ENCODE measurements around the gene ABCA7. TPM values are rescaled to one million over a fixed set of nuclear protein-coding genes. Genes with fewer than 3 reads are reported as not detected.

The ABCA7 gene
- total and polyA plus RNA-seq, 7 experiments from 2014 or later = 6.6 to 323 (median 126) TPM

DNA sequence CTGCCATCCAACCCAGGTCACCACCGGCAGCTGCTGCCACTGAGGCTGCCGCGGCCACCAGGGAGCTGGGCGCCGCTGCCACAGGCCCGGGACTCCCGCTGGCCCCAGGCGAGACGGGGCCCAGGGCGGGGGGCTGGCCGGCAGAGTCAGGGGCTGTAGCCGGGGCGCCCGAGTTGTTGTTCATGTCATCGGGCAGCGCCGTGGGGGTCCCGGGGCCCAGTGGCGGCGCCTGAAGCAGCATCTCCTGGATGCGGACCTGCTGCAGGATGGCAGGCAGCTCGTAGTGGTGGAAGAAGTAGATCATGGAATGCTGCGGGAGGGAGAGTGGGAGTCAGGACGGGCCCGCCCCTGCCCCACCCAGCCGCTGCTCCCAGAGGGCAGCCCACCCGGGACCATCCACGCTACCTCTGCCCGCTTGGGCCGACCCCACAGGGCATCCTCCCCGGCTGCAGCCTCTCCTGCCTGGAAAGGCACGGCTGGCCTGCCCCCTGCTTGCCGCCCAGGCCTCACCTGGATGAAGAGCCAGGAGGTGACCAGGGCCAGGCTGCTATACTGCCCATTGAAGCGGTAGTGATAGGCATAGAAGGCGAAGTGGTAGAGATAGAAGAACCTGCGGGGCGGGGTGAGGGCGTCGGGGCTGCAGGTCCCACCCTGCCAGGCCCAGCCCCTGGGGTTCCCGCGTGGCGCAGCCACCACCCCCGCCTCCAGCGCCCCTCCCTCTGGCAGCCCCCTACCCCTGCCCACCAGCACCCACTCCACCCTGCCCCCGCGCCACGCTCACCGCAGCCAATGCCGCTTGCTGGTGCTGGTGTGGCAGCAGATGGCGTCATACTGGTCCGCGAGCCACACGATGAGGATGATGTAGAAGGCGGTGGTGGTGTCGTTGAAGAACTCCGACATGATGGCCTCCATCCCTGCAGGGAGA lies 29.1 kb upstream of the ABCA7 start:
- Mint-ChIP-seq H3K36me3 (peaks cover 0 to 4% (median 0%) of the 10 kb centered on the region in 5 donors), H3K4me3 (no peak overlapping the region), H3K27ac (no peak overlapping the region), H3K27me3 (no peaks in the 10 kb centered on the region), H3K4me1 (peaks cover 0 to 9% (median 0%) of the 10 kb centered on the region in 7 donors), H3K9me3 (peaks cover 0 to 2% (median 0%) of the 10 kb centered on the region in 11 donors)
- ChIA-PET POLR2A (no interaction called here), CTCF (no interaction called here)
- Histone ChIP-seq H3K4me1 (ENCODE audit: control insufficient read depth in 2 of 2, insufficient read depth in 2 of 2, low read length in 2 of 2) (peaks cover 0 to 3% of the 10 kb centered on the region in 2 donors), H3K27ac (ENCODE audit: low read depth, low read length) (no peak overlapping the region), H3K9me3 (ENCODE audit: control insufficient read depth in 2 of 3, low read length in 3 of 3) (no peaks in the 10 kb centered on the region), H3K36me3 (ENCODE audit: control insufficient read depth in 2 of 3, insufficient read depth in 3 of 3, low read length in 3 of 3) (peaks cover 0 to 63% (median 0%) of the 10 kb centered on the region in 3 experiments), H3K4me3 (ENCODE audit: low read length) (no peak overlapping the region), H3K27me3 (ENCODE audit: control insufficient read depth in 2 of 2, insufficient read depth in 2 of 2, low read length in 2 of 2) (no peaks in the 10 kb centered on the region)
- ATAC-seq (no peak), DNase-seq (no peak)
- intact Hi-C loops (cut with micrococcal nuclease) = no loop called here

DNA sequence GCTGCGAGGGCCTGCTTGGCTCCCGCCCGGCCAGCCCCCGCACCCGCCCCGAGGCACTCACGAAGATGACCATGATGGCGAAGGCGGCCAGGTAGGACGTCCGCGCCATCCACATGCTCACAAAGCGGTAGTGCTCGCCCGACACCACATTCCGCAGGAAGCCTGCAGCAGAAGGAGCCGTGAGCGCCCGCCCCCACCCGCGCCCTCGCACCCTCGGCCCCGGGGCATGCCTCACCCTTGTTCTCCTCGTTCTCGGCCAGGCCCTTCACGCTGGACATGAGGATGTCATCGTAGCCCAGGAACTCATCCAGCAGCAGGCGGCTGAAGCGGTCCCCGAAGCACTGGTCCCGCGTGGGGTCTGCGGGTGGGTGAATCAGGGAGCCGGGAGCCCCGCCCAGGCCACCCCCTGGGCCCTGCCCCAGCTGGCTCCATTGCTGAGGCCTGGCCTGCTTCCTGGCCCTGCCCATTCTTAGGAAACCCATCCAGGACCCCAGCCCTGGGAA lies 28.0 kb upstream of the ABCA7 start:
- ATAC-seq = no peak
- H3K27ac ChIP-seq (ENCODE audit: low read depth, low read length) = no peak overlapping the region
- ChIA-PET POLR2A (no interaction called here), CTCF (no interaction called here)
- H3K4me1 ChIP-seq (ENCODE audit: control insufficient read depth in 2 of 2, insufficient read depth in 2 of 2, low read length in 2 of 2) = peaks cover 3 to 7% of the 10 kb centered on the region in 2 donors
- no peak for DNase-seq
- H3K9me3 ChIP-seq (ENCODE audit: control insufficient read depth in 2 of 3, low read length in 3 of 3) = no peaks in the 10 kb centered on the region
- H3K4me3 ChIP-seq (ENCODE audit: low read length) = no peak overlapping the region
- Mint-ChIP-seq H3K4me1 (peaks cover 0 to 12% (median 6%) of the 10 kb centered on the region in 7 donors), H3K27ac (no peak overlapping the region), H3K27me3 (no peaks in the 10 kb centered on the region), H3K36me3 (peaks cover 0 to 4% (median 0%) of the 10 kb centered on the region in 5 donors), H3K9me3 (peaks cover 0 to 2% (median 0%) of the 10 kb centered on the region in 11 donors), H3K4me3 (no peak overlapping the region)
- H3K36me3 ChIP-seq (ENCODE audit: control insufficient read depth in 2 of 3, insufficient read depth in 3 of 3, low read length in 3 of 3) = peaks cover 0 to 67% (median 0%) of the 10 kb centered on the region in 3 experiments
- no peaks in the 10 kb centered on the region for H3K27me3 ChIP-seq (ENCODE audit: control insufficient read depth in 2 of 2, insufficient read depth in 2 of 2, low read length in 2 of 2)
- intact Hi-C loops (cut with micrococcal nuclease) = no loop called here

DNA sequence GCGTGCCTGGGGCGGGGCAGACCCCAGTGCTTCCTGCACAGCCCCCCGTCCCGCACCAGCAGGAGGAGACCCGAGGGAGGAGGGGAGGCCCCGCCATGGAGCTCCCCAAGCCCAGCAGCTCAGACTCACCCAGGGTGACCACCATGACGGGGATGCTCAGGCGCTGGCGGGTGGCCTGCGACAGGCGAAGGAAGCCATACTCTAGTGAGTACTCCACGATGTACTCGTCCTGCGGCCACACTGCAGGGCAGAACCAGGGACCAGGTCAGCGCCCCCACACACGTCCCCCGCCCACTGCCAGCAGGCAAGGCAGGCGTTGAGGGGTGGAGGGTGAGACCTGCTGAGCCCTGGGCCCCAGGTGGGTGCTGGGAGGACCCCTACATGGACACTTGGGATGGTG lies 27.6 kb upstream of the ABCA7 start:
- CTCF ChIA-PET = interaction anchor here (0.7 kb wide), 1 partner anchor 11 kb away, joined by 3 read pairs; no protein-coding TSS in a partner anchor
- H3K27me3 Mint-ChIP-seq = no peaks in the 10 kb centered on the region
- H3K4me1 Mint-ChIP-seq = peaks cover 0 to 16% (median 11%) of the 10 kb centered on the region in 7 donors
- Histone ChIP-seq H3K36me3 (ENCODE audit: control insufficient read depth in 2 of 3, insufficient read depth in 3 of 3, low read length in 3 of 3) (peaks cover 0 to 67% (median 0%) of the 10 kb centered on the region in 3 experiments), H3K4me1 (ENCODE audit: control insufficient read depth in 2 of 2, insufficient read depth in 2 of 2, low read length in 2 of 2) (peaks cover 7 to 12% of the 10 kb centered on the region in 2 donors), H3K9me3 (ENCODE audit: control insufficient read depth in 2 of 3, low read length in 3 of 3) (no peaks in the 10 kb centered on the region), H3K27ac (ENCODE audit: low read depth, low read length) (no peak overlapping the region), H3K27me3 (ENCODE audit: control insufficient read depth in 2 of 2, insufficient read depth in 2 of 2, low read length in 2 of 2) (no peaks in the 10 kb centered on the region), H3K4me3 (ENCODE audit: low read length) (no peak overlapping the region)
- no peak overlapping the region for H3K27ac Mint-ChIP-seq
- POLR2A ChIA-PET = interaction anchor here (0.9 to 1.7 kb wide), 3 partner anchors 9 to 202 kb away, joined by 3 to 4 read pairs (median 4); partner anchors contain the start of genes ARHGAP45 and RNU6-2
- peaks cover 0 to 3% (median 0%) of the 10 kb centered on the region in 5 donors for H3K36me3 Mint-ChIP-seq
- DNase-seq = no peak
- no peak overlapping the region for H3K4me3 Mint-ChIP-seq
- no peak for ATAC-seq
- intact Hi-C loops (cut with micrococcal nuclease) = no loop called here
- H3K9me3 Mint-ChIP-seq = no peaks in the 10 kb centered on the region

DNA sequence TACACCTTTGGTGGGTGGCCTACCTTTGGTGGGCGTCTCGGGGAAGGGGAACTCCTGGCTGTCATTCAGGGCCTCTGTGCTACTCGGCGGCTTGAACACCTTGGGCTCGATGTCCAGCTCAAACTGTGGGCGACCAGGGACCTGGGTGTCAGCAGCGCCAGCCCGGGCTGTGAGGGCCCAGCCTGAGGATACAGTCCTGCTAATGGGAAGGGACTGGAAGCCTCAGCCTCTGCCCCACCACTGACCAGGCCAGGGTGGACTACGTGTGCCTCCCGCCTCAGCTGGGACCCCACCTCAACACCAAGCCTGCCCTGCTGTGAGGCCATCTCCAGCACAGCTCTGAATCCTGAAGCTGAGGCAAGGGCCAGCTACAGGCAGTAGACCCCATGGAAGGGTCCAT lies 26.7 kb upstream of the ABCA7 start:
- CTCF ChIA-PET = interaction anchor here (1.3 kb wide), 1 partner anchor 150 kb away, joined by 3 read pairs; no protein-coding TSS in a partner anchor
- peaks cover 0 to 67% (median 0%) of the 10 kb centered on the region in 3 experiments for H3K36me3 ChIP-seq (ENCODE audit: control insufficient read depth in 2 of 3, insufficient read depth in 3 of 3, low read length in 3 of 3)
- ATAC-seq (no peak), DNase-seq (no peak)
- Mint-ChIP-seq H3K36me3 (peaks cover 0 to 3% (median 0%) of the 10 kb centered on the region in 5 donors), H3K4me1 (peaks cover 5 to 25% (median 14%) of the 10 kb centered on the region in 7 donors), H3K9me3 (no peaks in the 10 kb centered on the region), H3K27me3 (no peaks in the 10 kb centered on the region), H3K4me3 (no peak overlapping the region), H3K27ac (no peak overlapping the region)
- POLR2A ChIA-PET = interaction anchor here (0.9 to 1.7 kb wide), 3 partner anchors 8 to 201 kb away, joined by 3 to 4 read pairs (median 4); partner anchors contain the start of genes ARHGAP45 and RNU6-2
- H3K27ac ChIP-seq (ENCODE audit: low read depth, low read length) = no peak overlapping the region
- no peak overlapping the region for H3K4me3 ChIP-seq (ENCODE audit: low read length)
- H3K27me3 ChIP-seq (ENCODE audit: control insufficient read depth in 2 of 2, insufficient read depth in 2 of 2, low read length in 2 of 2) = no peaks in the 10 kb centered on the region
- H3K4me1 ChIP-seq (ENCODE audit: control insufficient read depth in 2 of 2, insufficient read depth in 2 of 2, low read length in 2 of 2) = peaks cover 16 to 21% of the 10 kb centered on the region in 2 donors
- intact Hi-C loops (cut with micrococcal nuclease) = no loop called here
- no peaks in the 10 kb centered on the region for H3K9me3 ChIP-seq (ENCODE audit: control insufficient read depth in 2 of 3, low read length in 3 of 3)

DNA sequence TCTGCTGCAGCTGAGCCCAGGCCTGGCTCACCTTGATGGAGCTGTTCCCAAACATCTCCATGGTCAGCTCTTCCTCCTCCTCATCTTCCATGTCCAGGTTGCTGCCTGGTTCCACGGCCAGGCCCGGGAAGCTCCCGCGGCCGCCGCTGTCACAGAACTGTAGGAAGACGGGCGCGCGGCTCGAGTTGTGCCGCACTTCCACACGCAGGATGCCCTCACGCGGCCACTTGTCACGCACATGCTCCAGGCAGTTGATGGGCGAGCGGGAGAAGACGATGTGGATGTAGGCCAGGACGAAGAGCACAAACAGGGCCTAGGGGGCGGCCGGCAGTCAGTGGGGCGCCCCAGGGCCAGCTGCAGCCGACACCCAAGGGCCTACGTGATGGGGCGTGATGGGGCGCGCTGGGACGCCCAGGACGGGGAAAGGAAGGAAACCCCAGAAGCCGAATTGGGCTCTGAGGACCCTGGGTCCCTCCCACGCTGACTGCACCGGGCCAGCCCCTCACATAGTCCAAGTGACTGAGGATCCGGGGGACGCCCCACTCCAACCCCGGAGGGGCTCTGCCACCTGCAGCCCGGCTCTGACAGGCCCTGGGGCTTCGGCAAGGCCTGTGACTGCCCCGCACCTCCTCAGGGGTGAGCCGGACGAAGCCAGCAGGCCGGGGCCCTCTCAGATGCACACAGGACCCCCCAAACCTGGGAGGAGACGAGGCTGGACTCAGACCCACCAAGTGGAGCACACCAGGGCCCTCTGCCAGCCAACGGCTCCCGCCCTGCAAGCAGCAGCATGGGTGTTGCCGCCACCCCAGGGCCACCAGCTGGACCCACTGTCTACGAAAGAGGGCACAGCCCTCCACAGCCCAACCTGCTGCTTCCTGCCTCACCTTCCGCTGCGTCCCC lies 25.5 kb upstream of the ABCA7 start:
- ChIA-PET CTCF (interaction anchor here (1.3 kb wide), 1 partner anchor 151 kb away, joined by 3 read pairs; no protein-coding TSS in a partner anchor), POLR2A (interaction anchor here (1.4 to 1.7 kb wide), 3 partner anchors 9 to 255 kb away, joined by 3 to 6 read pairs (median 4); partner anchors contain the start of genes ARHGAP45 and CIRBP)
- Mint-ChIP-seq H3K4me1 (peaks cover 9 to 37% (median 18%) of the 10 kb centered on the region in 7 donors), H3K9me3 (no peaks in the 10 kb centered on the region), H3K36me3 (peaks cover 0 to 3% (median 0%) of the 10 kb centered on the region in 5 donors), H3K4me3 (no peak overlapping the region), H3K27me3 (no peaks in the 10 kb centered on the region), H3K27ac (peak overlapping the region in 1 of 9 donors; percentile 70)
- DNase-seq (no peak), ATAC-seq (no peak)
- H3K27me3 ChIP-seq (ENCODE audit: control insufficient read depth in 2 of 2, insufficient read depth in 2 of 2, low read length in 2 of 2) = no peaks in the 10 kb centered on the region
- H3K4me1 ChIP-seq (ENCODE audit: control insufficient read depth in 2 of 2, insufficient read depth in 2 of 2, low read length in 2 of 2) = peaks cover 26 to 33% of the 10 kb centered on the region in 2 donors
- H3K4me3 ChIP-seq (ENCODE audit: low read length) = no peak overlapping the region
- H3K36me3 ChIP-seq (ENCODE audit: control insufficient read depth in 2 of 3, insufficient read depth in 3 of 3, low read length in 3 of 3) = peaks cover 0 to 64% (median 0%) of the 10 kb centered on the region in 3 experiments
- H3K9me3 ChIP-seq (ENCODE audit: control insufficient read depth in 2 of 3, low read length in 3 of 3) = no peaks in the 10 kb centered on the region
- H3K27ac ChIP-seq (ENCODE audit: low read depth, low read length) = no peak overlapping the region
- intact Hi-C loops (cut with micrococcal nuclease) = no loop called here
